GM06990 (cell line): ENCODE data around the gene FGFR4.

Experiments
- DNase-seq: peaks from one replicate; pipeline ENCODE4 v3.0.0-alpha.2; 2011; ENCODE audit not compliant: insufficient read length; ENCODE audit errors: extremely low read depth
- H3K27me3 ChIP-seq: replicated peaks from 2 replicates; pipeline ENCODE4 v1.6.0; 2011; ENCODE audit warnings: low read length; ENCODE audit not compliant: control insufficient read depth, insufficient read depth
- H3K36me3 ChIP-seq: 2 replicates; pipeline ENCODE4 v1.5.1; 2011; ENCODE audit warnings: low read length; ENCODE audit not compliant: control insufficient read depth, insufficient read depth
- H3K4me3 ChIP-seq: replicated peaks from 2 replicates; pipeline ENCODE4 v1.5.1; 2011; ENCODE audit warnings: low read depth, mild to moderate bottlenecking, control low read depth, low read length
- CTCF ChIP-seq: IDR thresholded peaks from 2 replicates; pipeline ENCODE4 v1.5.1; 2011; ENCODE audit warnings: low read length, control low read depth, mild to moderate bottlenecking, inconsistent platforms; ENCODE audit not compliant: insufficient read depth, poor library complexity, severe bottlenecking

FGFR4 gene

GRCh38 chr5:177099422-177100093, 12.8 kb downstream of the FGFR4 start:
- TF ChIP-seq CTCF = no peak
- H3K4me3 ChIP-seq = no peak overlapping the region
- H3K27me3 ChIP-seq = no peaks in the 10 kb centered on the region; the same call in 1 of the 2 replicates
- no peaks in the 10 kb centered on the region for H3K36me3 ChIP-seq
- DNase-seq = no peak

- H3K4me3 ChIP-seq = no peak overlapping the region
- TF ChIP-seq CTCF = no peak
- no peaks in the 10 kb centered on the region; the same call in 1 of the 2 replicates for H3K27me3 ChIP-seq
- H3K36me3 ChIP-seq = no peaks in the 10 kb centered on the region
- DNase-seq = no peak
Observed at GRCh38 chr5:177100714-177101121, 14.0 kb downstream of the FGFR4 start.

GRCh38 chr5:177103523-177104253, 17.0 kb downstream of the FGFR4 start:
- no peak for TF ChIP-seq CTCF
- no peaks in the 10 kb centered on the region; the same call in 1 of the 2 replicates for H3K27me3 ChIP-seq
- no peaks in the 10 kb centered on the region for H3K36me3 ChIP-seq
- DNase-seq = no peak
- no peak overlapping the region for H3K4me3 ChIP-seq

- no peak overlapping the region for H3K4me3 ChIP-seq
- no peaks in the 10 kb centered on the region for H3K27me3 ChIP-seq
- no peaks in the 10 kb centered on the region for H3K36me3 ChIP-seq
- no peak for DNase-seq
- no peak for TF ChIP-seq CTCF
Observed at GRCh38 chr5:177105691-177106476, 19.2 kb downstream of the FGFR4 start.

- no peak for DNase-seq
- H3K4me3 ChIP-seq = no peak overlapping the region
- H3K36me3 ChIP-seq = no peaks in the 10 kb centered on the region
- no peaks in the 10 kb centered on the region for H3K27me3 ChIP-seq
- no peak for TF ChIP-seq CTCF
Observed at GRCh38 chr5:177107159-177107558, 20.4 kb downstream of the FGFR4 start.
